Measurements from ENCODE around the gene RASGRP2. TPM values are rescaled to one million over a fixed set of nuclear protein-coding genes. Genes with fewer than 3 reads are reported as not detected.
A peak's percentile ranks its signal among the peaks of the same experiment; 100 is the strongest.

The RASGRP2 gene
- total and polyA plus RNA-seq, 9 donors, result 2.1 to 18.9 (median 7.6) TPM

GRCh38 chr11:64742889-64743590 lies 902 bp downstream of the RASGRP2 start:
- WGBS, 3 donors, result 0 to 1% (median 1%) methylated on average over 26 to 58 of the region's 58 CpGs
- Histone ChIP-seq H3K4me1 (ENCODE audit: insufficient read depth) (peaks cover 11% of the 10 kb centered on the region), H3K9me3 (no peaks in the 10 kb centered on the region), H3K4me3 (peak overlapping the region; percentile 44), H3K36me3 (no peaks in the 10 kb centered on the region), H3K27ac (no peak overlapping the region), H3K27me3 (no peaks in the 10 kb centered on the region)
- DNase-seq, result peak; percentile 48 to 81 (median 75)
- TF ChIP-seq, protein P1, sequence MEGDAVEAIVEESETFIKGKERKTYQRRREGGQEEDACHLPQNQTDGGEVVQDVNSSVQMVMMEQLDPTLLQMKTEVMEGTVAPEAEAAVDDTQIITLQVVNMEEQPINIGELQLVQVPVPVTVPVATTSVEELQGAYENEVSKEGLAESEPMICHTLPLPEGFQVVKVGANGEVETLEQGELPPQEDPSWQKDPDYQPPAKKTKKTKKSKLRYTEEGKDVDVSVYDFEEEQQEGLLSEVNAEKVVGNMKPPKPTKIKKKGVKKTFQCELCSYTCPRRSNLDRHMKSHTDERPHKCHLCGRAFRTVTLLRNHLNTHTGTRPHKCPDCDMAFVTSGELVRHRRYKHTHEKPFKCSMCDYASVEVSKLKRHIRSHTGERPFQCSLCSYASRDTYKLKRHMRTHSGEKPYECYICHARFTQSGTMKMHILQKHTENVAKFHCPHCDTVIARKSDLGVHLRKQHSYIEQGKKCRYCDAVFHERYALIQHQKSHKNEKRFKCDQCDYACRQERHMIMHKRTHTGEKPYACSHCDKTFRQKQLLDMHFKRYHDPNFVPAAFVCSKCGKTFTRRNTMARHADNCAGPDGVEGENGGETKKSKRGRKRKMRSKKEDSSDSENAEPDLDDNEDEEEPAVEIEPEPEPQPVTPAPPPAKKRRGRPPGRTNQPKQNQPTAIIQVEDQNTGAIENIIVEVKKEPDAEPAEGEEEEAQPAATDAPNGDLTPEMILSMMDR (IDR thresholded peaks at IDR 0.05), result peak; percentile 18 to 69 (median 44)
- TF ChIP-seq POLR2A (IDR thresholded peaks at IDR 0.05), result no peak
- intact Hi-C loops (cut with DNase I), result loop anchor here in 1 of 4 donors (5.0 kb wide), 1 partner anchor 34 kb away; the partner anchor contains the start of gene SF1

GRCh38 chr11:64742087-64742888 lies 1.7 kb downstream of the RASGRP2 start:
- Histone ChIP-seq H3K4me1 (ENCODE audit: insufficient read depth) (peaks cover 11% of the 10 kb centered on the region), H3K27ac (no peak overlapping the region), H3K9me3 (no peaks in the 10 kb centered on the region), H3K36me3 (no peaks in the 10 kb centered on the region), H3K27me3 (no peaks in the 10 kb centered on the region), H3K4me3 (peak overlapping the region; percentile 44)
- TF ChIP-seq POLR2A (IDR thresholded peaks at IDR 0.05), result no peak
- no peak for TF ChIP-seq EP300 (IDR thresholded peaks at IDR 0.05)
- TF ChIP-seq, protein P1 (IDR thresholded peaks at IDR 0.05), result no peak
- DNase-seq, result no peak
- intact Hi-C loops (cut with DNase I), result loop anchor here in 1 of 4 donors (5.0 kb wide), 1 partner anchor 35 kb away; the partner anchor contains the start of gene SF1
- 16 to 35% (median 19%) methylated on average over 40 to 54 of the region's 54 CpGs for WGBS, 3 donors

DNA sequence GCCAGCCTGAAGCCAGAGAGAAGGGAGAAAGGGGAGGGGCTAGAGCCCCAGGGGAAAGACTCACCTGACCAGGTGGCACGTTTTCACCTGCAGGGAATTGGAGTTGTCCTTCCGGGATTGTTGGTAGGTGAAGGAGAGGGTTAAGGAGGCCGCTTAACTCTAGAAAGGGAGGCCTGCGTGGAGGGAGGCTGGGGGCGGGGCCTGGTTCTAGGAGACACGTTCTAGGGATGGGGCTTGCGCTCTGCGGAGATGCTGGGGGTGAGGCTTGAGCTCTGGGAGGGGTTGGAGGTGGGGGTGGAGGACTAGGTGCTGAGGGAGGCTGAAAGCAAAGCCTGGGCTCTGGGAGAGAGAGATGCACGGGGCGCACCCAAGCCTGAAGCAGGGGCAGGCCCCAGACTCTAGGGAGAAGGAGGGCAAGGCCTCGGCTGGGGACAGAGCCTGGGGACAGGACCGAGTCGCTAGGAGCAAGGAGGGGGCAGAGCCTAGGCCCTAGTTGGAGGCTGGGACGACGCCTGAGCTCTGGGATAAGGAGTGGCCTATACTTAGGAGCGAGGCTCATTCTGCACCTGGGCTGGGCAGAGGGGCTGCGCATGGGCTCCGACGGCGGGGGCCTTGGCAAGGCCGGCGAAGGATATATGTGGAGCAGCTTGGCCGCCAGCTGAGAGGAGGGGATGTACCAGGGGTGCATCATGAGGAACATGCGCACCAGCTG lies 2.4 kb downstream of the RASGRP2 start:
- Histone ChIP-seq H3K27me3 (no peaks in the 10 kb centered on the region), H3K9me3 (no peaks in the 10 kb centered on the region), H3K4me1 (ENCODE audit: insufficient read depth) (peaks cover 11% of the 10 kb centered on the region), H3K36me3 (no peaks in the 10 kb centered on the region), H3K27ac (no peak overlapping the region), H3K4me3 (peak overlapping the region; percentile 44)
- intact Hi-C loops (cut with DNase I), result loop anchor here in 1 of 4 donors (5.0 kb wide), 1 partner anchor 36 kb away; the partner anchor contains the start of gene SF1
- 71 to 78% (median 72%) methylated on average over 24 of the region's 24 CpGs for WGBS, 3 donors
- TF ChIP-seq POLR2A (IDR thresholded peaks at IDR 0.05) (no peak), EP300 (IDR thresholded peaks at IDR 0.05) (no peak)
- TF ChIP-seq, protein P1 (IDR thresholded peaks at IDR 0.05), result no peak
- DNase-seq, result no peak

GRCh38 chr11:64739871-64740270 lies 4.1 kb downstream of the RASGRP2 start:
- Histone ChIP-seq H3K27me3 (no peaks in the 10 kb centered on the region), H3K36me3 (no peaks in the 10 kb centered on the region), H3K4me1 (ENCODE audit: insufficient read depth) (peaks cover 4% of the 10 kb centered on the region), H3K4me3 (no peak overlapping the region), H3K27ac (no peak overlapping the region), H3K9me3 (no peaks in the 10 kb centered on the region)
- DNase-seq, result no peak
- 91% methylated on average over 12 of the region's 12 CpGs for WGBS, 3 donors
- intact Hi-C loops (cut with DNase I), result loop anchor here in 1 of 4 donors (5.0 kb wide), 1 partner anchor 37 kb away; the partner anchor contains the start of gene SF1
- TF ChIP-seq, protein P1 (IDR thresholded peaks at IDR 0.05), result no peak
- TF ChIP-seq POLR2A (IDR thresholded peaks at IDR 0.05), result no peak
- TF ChIP-seq EP300 (IDR thresholded peaks at IDR 0.05), result no peak
